WI38 (cell line): ENCODE results near the gene SH3GL1.
A peak's percentile ranks its signal among the peaks of the same experiment; 100 is the strongest.

ENCODE experiments used
- H3K4me3 ChIP-seq: 2 replicates; pipeline ENCODE4 v1.5.1; 2011; ENCODE audit warnings: low read depth, mild to moderate bottlenecking, control low read depth, low read length
- TF ChIP-seq, protein P1 (sequence below): IDR thresholded peaks from 2 replicates; pipeline ENCODE4 v1.5.1; 2012; ENCODE audit warnings: low read depth, mild to moderate bottlenecking, control low read depth, low read length

SH3GL1 gene

GRCh38 chr19:4403005-4403761 lies 2.8 kb upstream of the SH3GL1 start:
- TF ChIP-seq, protein P1, sequence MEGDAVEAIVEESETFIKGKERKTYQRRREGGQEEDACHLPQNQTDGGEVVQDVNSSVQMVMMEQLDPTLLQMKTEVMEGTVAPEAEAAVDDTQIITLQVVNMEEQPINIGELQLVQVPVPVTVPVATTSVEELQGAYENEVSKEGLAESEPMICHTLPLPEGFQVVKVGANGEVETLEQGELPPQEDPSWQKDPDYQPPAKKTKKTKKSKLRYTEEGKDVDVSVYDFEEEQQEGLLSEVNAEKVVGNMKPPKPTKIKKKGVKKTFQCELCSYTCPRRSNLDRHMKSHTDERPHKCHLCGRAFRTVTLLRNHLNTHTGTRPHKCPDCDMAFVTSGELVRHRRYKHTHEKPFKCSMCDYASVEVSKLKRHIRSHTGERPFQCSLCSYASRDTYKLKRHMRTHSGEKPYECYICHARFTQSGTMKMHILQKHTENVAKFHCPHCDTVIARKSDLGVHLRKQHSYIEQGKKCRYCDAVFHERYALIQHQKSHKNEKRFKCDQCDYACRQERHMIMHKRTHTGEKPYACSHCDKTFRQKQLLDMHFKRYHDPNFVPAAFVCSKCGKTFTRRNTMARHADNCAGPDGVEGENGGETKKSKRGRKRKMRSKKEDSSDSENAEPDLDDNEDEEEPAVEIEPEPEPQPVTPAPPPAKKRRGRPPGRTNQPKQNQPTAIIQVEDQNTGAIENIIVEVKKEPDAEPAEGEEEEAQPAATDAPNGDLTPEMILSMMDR, result no peak
- H3K4me3 ChIP-seq, result peak overlapping the region; percentile 72

GRCh38 chr19:4402171-4403004 lies 2.0 kb upstream of the SH3GL1 start, which contains the start of gene CHAF1A:
Gene CHAF1A (plus strand): TSS chr19:4402640. CDS start chr19:4402763, 123 bp downstream.
- H3K4me3 ChIP-seq, result peak within 1 kb of the TSS; percentile 72
- TF ChIP-seq, protein P1, result no peak

- peak overlapping the region; percentile 51 for H3K4me3 ChIP-seq
- TF ChIP-seq, protein P1, result no peak
Observed at GRCh38 chr19:4401769-4402170, 1.4 kb upstream of the SH3GL1 start.

- H3K4me3 ChIP-seq, result peak overlapping the region; percentile 94
Observed at GRCh38 chr19:4399812-4400134, 574 bp downstream of the SH3GL1 start.

DNA sequence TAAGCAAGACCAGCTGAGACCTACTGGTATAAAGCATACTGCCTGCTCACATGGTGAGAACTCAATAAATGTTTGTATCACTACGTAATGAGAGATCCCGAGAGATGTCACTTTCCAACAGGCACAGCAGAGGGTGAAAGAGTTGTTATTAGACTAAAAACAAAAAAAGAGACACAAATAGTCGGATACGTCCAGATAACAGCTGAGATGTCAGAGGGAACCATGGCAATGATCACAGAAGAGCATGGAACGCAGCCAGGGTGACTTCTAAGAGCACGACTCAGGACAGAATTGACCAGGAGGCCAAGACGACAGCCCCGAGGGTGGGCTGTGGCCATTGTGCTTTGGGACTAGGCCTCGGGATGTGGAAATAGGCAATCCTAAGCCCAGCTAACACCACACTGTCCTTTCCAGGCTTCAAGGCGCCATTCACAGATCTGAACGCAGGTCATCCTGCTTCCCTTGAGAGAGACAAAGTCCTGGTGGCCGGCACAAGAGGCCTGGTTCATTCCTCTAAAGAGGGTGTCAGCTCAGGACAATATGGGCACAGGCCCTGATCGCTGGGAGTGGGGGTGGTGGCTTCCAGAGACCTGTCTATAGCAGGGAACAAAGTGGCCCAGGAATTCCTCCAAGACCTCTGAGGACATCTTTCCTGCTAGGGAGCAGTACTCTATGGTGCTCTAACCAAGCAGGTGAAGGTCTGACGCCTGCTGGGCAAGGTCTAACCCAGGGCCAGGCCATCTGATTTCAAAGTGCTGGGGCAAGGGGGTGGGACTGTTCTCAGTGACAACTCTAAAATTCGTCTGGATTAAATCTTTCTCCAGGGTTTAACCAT lies 3.2 kb downstream of the SH3GL1 start:
- TF ChIP-seq, protein P1, result no peak
- no peak overlapping the region for H3K4me3 ChIP-seq

More at GRCh38 chr19:4399812-4400134, 574 bp downstream of the SH3GL1 start:
- TF ChIP-seq, protein P1, result no peak

- TF ChIP-seq, protein P1, result no peak
- H3K4me3 ChIP-seq, result no peak overlapping the region
Observed at GRCh38 chr19:4393947-4394590, 6.3 kb downstream of the SH3GL1 start.
